ENCODE measurements around the gene PHEX.

PHEX gene

GRCh38 chrX:22184096-22184495 lies 152.0 kb downstream of the PHEX start:
- H3K79me2 ChIP-seq (ENCODE audit: control insufficient read depth, insufficient read depth, low read length, poor library complexity): no peaks in the 10 kb centered on the region
- H3K36me3 ChIP-seq (ENCODE audit: control insufficient read depth in 1 of 2, insufficient read depth in 2 of 2, low read length in 2 of 2): no peaks in the 10 kb centered on the region
- no peaks in the 10 kb centered on the region for H3K27me3 ChIP-seq (ENCODE audit: insufficient read depth, low read length)
- no peak for DNase-seq
- H3K4me1 ChIP-seq (ENCODE audit: control insufficient read depth in 1 of 2, insufficient read depth in 2 of 2, low read length in 2 of 2): no peaks in the 10 kb centered on the region
- no CpG with 5 or more reads among the region's 2 CpGs for whole genome bisulfite sequencing (ENCODE audit: extremely low coverage, insufficient coverage, insufficient read length)
- no peaks in the 10 kb centered on the region for H3K79me1 ChIP-seq (ENCODE audit: low read length)
- no peak overlapping the region for H3K4me2 ChIP-seq (ENCODE audit: low read length)
- no peak overlapping the region for H2BK5ac ChIP-seq (ENCODE audit: low read depth, low read length, poor library complexity)
- H4K12ac ChIP-seq (ENCODE audit: low read depth, low read length): no peak overlapping the region
- H3K23ac ChIP-seq (ENCODE audit: low read length): no peak overlapping the region
- H2BK12ac ChIP-seq (ENCODE audit: low read length): no peak overlapping the region
- H3K4me3 ChIP-seq (ENCODE audit: low read depth, low read length): no peak overlapping the region
- H3K18ac ChIP-seq (ENCODE audit: low read length): no peak overlapping the region
- no peak overlapping the region for H3K27ac ChIP-seq (ENCODE audit: low read depth, low read length)
- H3K4ac ChIP-seq (ENCODE audit: low read depth, low read length): no peak overlapping the region
- H2AFZ ChIP-seq (ENCODE audit: insufficient read depth, low read length, poor library complexity): no peak overlapping the region
- H4K91ac ChIP-seq (ENCODE audit: low read depth, low read length): no peak overlapping the region
- no peak overlapping the region for H3K9ac ChIP-seq (ENCODE audit: low read length)
- H2AK5ac ChIP-seq (ENCODE audit: low read length): no peak overlapping the region
- no peak overlapping the region for H2BK120ac ChIP-seq (ENCODE audit: insufficient read depth, low read length, poor library complexity)
- no peak overlapping the region for H3K14ac ChIP-seq (ENCODE audit: low read length)
- no peak overlapping the region for H4K8ac ChIP-seq (ENCODE audit: low read depth, low read length)
- H3K9me3 ChIP-seq (ENCODE audit: insufficient read depth, low read depth, low read length): no peaks in the 10 kb centered on the region

GRCh38 chrX:22186165-22186564 lies 154.0 kb downstream of the PHEX start:
- H2AFZ ChIP-seq (ENCODE audit: insufficient read depth, low read length, poor library complexity): no peak overlapping the region
- no peak overlapping the region for H3K18ac ChIP-seq (ENCODE audit: low read length)
- H3K27ac ChIP-seq (ENCODE audit: low read depth, low read length): no peak overlapping the region
- no peaks in the 10 kb centered on the region for H3K27me3 ChIP-seq (ENCODE audit: insufficient read depth, low read length)
- no CpG with 5 or more reads among the region's 2 CpGs for WGBS (ENCODE audit: extremely low coverage, insufficient coverage, insufficient read length)
- no peak overlapping the region for H2BK120ac ChIP-seq (ENCODE audit: insufficient read depth, low read length, poor library complexity)
- H2AK5ac ChIP-seq (ENCODE audit: low read length): no peak overlapping the region
- no peak overlapping the region for H4K91ac ChIP-seq (ENCODE audit: low read depth, low read length)
- H3K4me1 ChIP-seq (ENCODE audit: control insufficient read depth in 1 of 2, insufficient read depth in 2 of 2, low read length in 2 of 2): no peaks in the 10 kb centered on the region
- no peak overlapping the region for H4K8ac ChIP-seq (ENCODE audit: low read depth, low read length)
- H2BK5ac ChIP-seq (ENCODE audit: low read depth, low read length, poor library complexity): no peak overlapping the region
- H2BK12ac ChIP-seq (ENCODE audit: low read length): no peak overlapping the region
- no peaks in the 10 kb centered on the region for H3K36me3 ChIP-seq (ENCODE audit: control insufficient read depth in 1 of 2, insufficient read depth in 2 of 2, low read length in 2 of 2)
- no peak overlapping the region for H3K4me2 ChIP-seq (ENCODE audit: low read length)
- DNase-seq: no peak
- H3K4ac ChIP-seq (ENCODE audit: low read depth, low read length): no peak overlapping the region
- H3K79me2 ChIP-seq (ENCODE audit: control insufficient read depth, insufficient read depth, low read length, poor library complexity): no peaks in the 10 kb centered on the region
- H3K9me3 ChIP-seq (ENCODE audit: insufficient read depth, low read depth, low read length): no peaks in the 10 kb centered on the region
- no peak overlapping the region for H3K23ac ChIP-seq (ENCODE audit: low read length)
- no peak overlapping the region for H4K12ac ChIP-seq (ENCODE audit: low read depth, low read length)
- H3K14ac ChIP-seq (ENCODE audit: low read length): no peak overlapping the region
- H3K9ac ChIP-seq (ENCODE audit: low read length): no peak overlapping the region
- no peak overlapping the region for H3K4me3 ChIP-seq (ENCODE audit: low read depth, low read length)
- H3K79me1 ChIP-seq (ENCODE audit: low read length): no peaks in the 10 kb centered on the region

GRCh38 chrX:22192419-22193060 lies 160.4 kb downstream of the PHEX start:
- H3K14ac ChIP-seq (ENCODE audit: low read length): no peak overlapping the region
- no peak overlapping the region for H4K8ac ChIP-seq (ENCODE audit: low read depth, low read length)
- H2AFZ ChIP-seq (ENCODE audit: insufficient read depth, low read length, poor library complexity): no peak overlapping the region
- no peak overlapping the region for H3K27ac ChIP-seq (ENCODE audit: low read depth, low read length)
- no peak overlapping the region for H2AK5ac ChIP-seq (ENCODE audit: low read length)
- no peaks in the 10 kb centered on the region for H3K9me3 ChIP-seq (ENCODE audit: insufficient read depth, low read depth, low read length)
- no peak overlapping the region for H2BK12ac ChIP-seq (ENCODE audit: low read length)
- H3K23ac ChIP-seq (ENCODE audit: low read length): no peak overlapping the region
- H4K91ac ChIP-seq (ENCODE audit: low read depth, low read length): no peak overlapping the region
- no peak overlapping the region for H3K9ac ChIP-seq (ENCODE audit: low read length)
- no peak overlapping the region for H4K12ac ChIP-seq (ENCODE audit: low read depth, low read length)
- H3K4me2 ChIP-seq (ENCODE audit: low read length): no peak overlapping the region
- no peak overlapping the region for H2BK120ac ChIP-seq (ENCODE audit: insufficient read depth, low read length, poor library complexity)
- no peaks in the 10 kb centered on the region for H3K79me2 ChIP-seq (ENCODE audit: control insufficient read depth, insufficient read depth, low read length, poor library complexity)
- H3K79me1 ChIP-seq (ENCODE audit: low read length): no peaks in the 10 kb centered on the region
- H3K4me3 ChIP-seq (ENCODE audit: low read depth, low read length): no peak overlapping the region
- WGBS (ENCODE audit: extremely low coverage, insufficient coverage, insufficient read length): no CpG with 5 or more reads among the region's 13 CpGs
- H3K4me1 ChIP-seq (ENCODE audit: control insufficient read depth in 1 of 2, insufficient read depth in 2 of 2, low read length in 2 of 2): no peaks in the 10 kb centered on the region
- no peaks in the 10 kb centered on the region for H3K27me3 ChIP-seq (ENCODE audit: insufficient read depth, low read length)
- H2BK5ac ChIP-seq (ENCODE audit: low read depth, low read length, poor library complexity): no peak overlapping the region
- no peak overlapping the region for H3K18ac ChIP-seq (ENCODE audit: low read length)
- no peak overlapping the region for H3K4ac ChIP-seq (ENCODE audit: low read depth, low read length)
- no peaks in the 10 kb centered on the region for H3K36me3 ChIP-seq (ENCODE audit: control insufficient read depth in 1 of 2, insufficient read depth in 2 of 2, low read length in 2 of 2)
- peak; percentile 60 to 84 for DNase-seq

GRCh38 chrX:22193851-22194659 lies 161.9 kb downstream of the PHEX start:
- Histone ChIP-seq H2BK12ac (ENCODE audit: low read length) (no peak overlapping the region), H3K9ac (ENCODE audit: low read length) (no peak overlapping the region), H3K9me3 (ENCODE audit: insufficient read depth, low read depth, low read length) (no peaks in the 10 kb centered on the region), H3K14ac (ENCODE audit: low read length) (no peak overlapping the region), H2AFZ (ENCODE audit: insufficient read depth, low read length, poor library complexity) (no peak overlapping the region), H3K79me2 (ENCODE audit: control insufficient read depth, insufficient read depth, low read length, poor library complexity) (no peaks in the 10 kb centered on the region), H3K4me3 (ENCODE audit: low read depth, low read length) (no peak overlapping the region), H3K4me2 (ENCODE audit: low read length) (no peak overlapping the region), H3K27ac (ENCODE audit: low read depth, low read length) (no peak overlapping the region), H3K79me1 (ENCODE audit: low read length) (no peaks in the 10 kb centered on the region), H3K27me3 (ENCODE audit: insufficient read depth, low read length) (no peaks in the 10 kb centered on the region), H2BK120ac (ENCODE audit: insufficient read depth, low read length, poor library complexity) (no peak overlapping the region), H3K36me3 (ENCODE audit: control insufficient read depth in 1 of 2, insufficient read depth in 2 of 2, low read length in 2 of 2) (no peaks in the 10 kb centered on the region), H4K91ac (ENCODE audit: low read depth, low read length) (no peak overlapping the region), H3K23ac (ENCODE audit: low read length) (no peak overlapping the region), H2BK5ac (ENCODE audit: low read depth, low read length, poor library complexity) (no peak overlapping the region), H3K4ac (ENCODE audit: low read depth, low read length) (no peak overlapping the region), H3K4me1 (ENCODE audit: control insufficient read depth in 1 of 2, insufficient read depth in 2 of 2, low read length in 2 of 2) (no peaks in the 10 kb centered on the region), H2AK5ac (ENCODE audit: low read length) (no peak overlapping the region), H4K8ac (ENCODE audit: low read depth, low read length) (no peak overlapping the region), H4K12ac (ENCODE audit: low read depth, low read length) (no peak overlapping the region), H3K18ac (ENCODE audit: low read length) (no peak overlapping the region)
- no CpG with 5 or more reads among the region's 8 CpGs for WGBS (ENCODE audit: extremely low coverage, insufficient coverage, insufficient read length)
- DNase-seq: no peak

All from trophoblast cell (in vitro differentiated cells and primary cell).